ENCODE data around the gene SORL1. TPM values are rescaled to one million over a fixed set of nuclear protein-coding genes. Genes with fewer than 3 reads are reported as not detected.
A peak's percentile ranks its signal among the peaks of the same experiment; 100 is the strongest.

SORL1 gene
- total RNA-seq, 2 donors from 2014 or later: 26.8 to 45.5 TPM

DNA sequence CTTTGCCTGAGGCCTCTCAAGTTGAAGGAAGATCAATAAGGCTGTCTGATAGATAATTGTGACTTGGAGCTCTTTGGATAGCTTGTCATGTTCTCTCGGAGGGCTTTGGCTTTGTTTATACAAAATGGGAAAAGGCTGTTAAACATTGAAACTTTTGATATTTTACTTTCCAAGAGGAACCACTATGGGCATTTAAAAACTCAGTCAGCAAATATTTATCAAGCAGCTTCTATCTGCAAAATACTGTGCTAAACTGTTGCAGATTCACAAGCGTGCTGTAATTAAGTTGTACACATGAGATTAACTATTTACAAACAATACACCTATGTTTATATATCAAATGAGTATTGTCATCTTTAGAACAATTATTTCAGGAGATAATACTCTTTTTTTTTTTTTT lies 34.5 kb upstream of the SORL1 start:
- ATAC-seq (no peak), DNase-seq (ENCODE audit: low spot score) (no peak)
- peak overlapping the region; percentile 77 for H3K4me3 Mint-ChIP-seq
- H3K27ac Mint-ChIP-seq: peak overlapping the region; percentile 81 to 91
- H3K9me3 Mint-ChIP-seq: no peaks in the 10 kb centered on the region
- no peaks in the 10 kb centered on the region for H3K27me3 Mint-ChIP-seq
- H3K4me1 Mint-ChIP-seq (ENCODE audit: low read depth in 2 of 2): peaks cover 37 to 46% of the 10 kb centered on the region in 2 donors
- H3K36me3 Mint-ChIP-seq: no peaks in the 10 kb centered on the region

DNA sequence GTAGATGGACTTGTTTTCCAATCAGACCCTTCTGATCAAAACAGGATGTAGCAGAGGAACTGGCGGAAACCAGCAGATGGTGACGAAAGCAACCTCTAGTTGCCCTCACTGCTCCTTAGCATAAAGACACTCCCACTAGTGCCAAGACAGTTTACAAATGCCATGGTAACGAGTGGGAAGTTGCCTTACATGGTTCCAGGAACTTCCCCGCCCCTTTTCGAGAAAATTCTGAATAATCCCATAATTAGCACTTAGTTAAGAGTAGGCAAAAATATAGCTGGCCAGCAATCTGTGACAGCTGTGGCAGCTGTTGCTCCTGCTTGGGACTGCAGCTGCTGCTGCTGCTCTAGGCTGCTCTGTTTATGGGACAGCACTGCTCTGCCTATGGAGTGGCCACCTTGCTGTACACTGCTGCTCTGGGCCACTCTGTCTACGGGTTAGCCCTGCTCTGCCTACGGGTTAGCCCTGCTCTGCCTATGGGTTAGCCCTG lies 33.4 kb upstream of the SORL1 start:
- Mint-ChIP-seq H3K27ac (peak overlapping the region; percentile 81 to 91), H3K4me1 (ENCODE audit: low read depth in 2 of 2) (peaks cover 38 to 51% of the 10 kb centered on the region in 2 donors), H3K36me3 (no peaks in the 10 kb centered on the region), H3K9me3 (no peaks in the 10 kb centered on the region), H3K27me3 (no peaks in the 10 kb centered on the region), H3K4me3 (peak overlapping the region; percentile 54)
- DNase-seq (ENCODE audit: low spot score) (peak; percentile 81), ATAC-seq (peak; percentile 75 to 81)

DNA sequence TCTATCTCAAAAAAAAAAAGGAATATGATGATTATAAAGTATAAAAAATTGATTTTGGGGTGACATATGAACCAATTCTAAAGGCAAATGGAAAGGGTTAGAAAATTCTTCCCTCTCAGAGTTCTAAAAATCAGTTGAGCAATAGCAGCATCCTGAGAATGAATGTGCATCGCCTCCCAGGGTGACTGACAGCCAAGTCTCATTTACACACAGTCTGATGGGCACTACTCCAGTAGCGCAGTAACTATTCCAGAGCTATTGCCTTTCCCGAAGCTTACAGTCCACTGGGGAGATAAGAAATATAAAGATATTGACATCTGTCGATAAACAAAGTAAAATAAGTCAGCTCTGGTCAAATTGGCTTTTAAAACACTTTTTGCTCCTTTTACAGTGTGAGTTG lies 32.3 kb upstream of the SORL1 start:
- Mint-ChIP-seq H3K27ac (peak overlapping the region; percentile 6 to 91), H3K4me3 (no peak overlapping the region), H3K4me1 (ENCODE audit: low read depth in 2 of 2) (peaks cover 38 to 55% of the 10 kb centered on the region in 2 donors), H3K36me3 (no peaks in the 10 kb centered on the region), H3K27me3 (no peaks in the 10 kb centered on the region), H3K9me3 (no peaks in the 10 kb centered on the region)
- no peak for DNase-seq (ENCODE audit: low spot score)
- ATAC-seq: no peak

DNA sequence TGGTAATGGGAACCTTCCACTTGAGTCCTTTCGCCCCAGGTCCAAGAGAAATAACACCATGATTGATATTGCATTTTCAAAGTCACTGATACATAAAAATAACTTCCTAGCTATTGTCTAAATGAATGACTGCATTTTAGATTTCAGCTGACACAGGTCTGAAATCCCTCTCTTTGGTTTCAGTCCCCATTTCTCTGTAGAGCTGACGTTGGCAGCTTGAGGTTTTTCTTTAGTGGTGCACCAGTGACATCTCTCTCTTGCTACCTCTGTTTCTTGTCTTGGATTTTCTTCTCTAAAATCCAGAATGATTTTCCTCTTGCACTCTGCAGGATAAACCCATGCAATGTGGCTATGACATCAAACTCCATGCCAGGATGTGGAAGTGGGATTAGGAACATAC lies 31.7 kb upstream of the SORL1 start:
- H3K36me3 Mint-ChIP-seq: no peaks in the 10 kb centered on the region
- H3K9me3 Mint-ChIP-seq: no peaks in the 10 kb centered on the region
- H3K4me1 Mint-ChIP-seq (ENCODE audit: low read depth in 2 of 2): peaks cover 35 to 55% of the 10 kb centered on the region in 2 donors
- no peaks in the 10 kb centered on the region for H3K27me3 Mint-ChIP-seq
- no peak overlapping the region for H3K4me3 Mint-ChIP-seq
- peak overlapping the region; percentile 6 for H3K27ac Mint-ChIP-seq
- no peak for ATAC-seq
- DNase-seq (ENCODE audit: low spot score): no peak

DNA sequence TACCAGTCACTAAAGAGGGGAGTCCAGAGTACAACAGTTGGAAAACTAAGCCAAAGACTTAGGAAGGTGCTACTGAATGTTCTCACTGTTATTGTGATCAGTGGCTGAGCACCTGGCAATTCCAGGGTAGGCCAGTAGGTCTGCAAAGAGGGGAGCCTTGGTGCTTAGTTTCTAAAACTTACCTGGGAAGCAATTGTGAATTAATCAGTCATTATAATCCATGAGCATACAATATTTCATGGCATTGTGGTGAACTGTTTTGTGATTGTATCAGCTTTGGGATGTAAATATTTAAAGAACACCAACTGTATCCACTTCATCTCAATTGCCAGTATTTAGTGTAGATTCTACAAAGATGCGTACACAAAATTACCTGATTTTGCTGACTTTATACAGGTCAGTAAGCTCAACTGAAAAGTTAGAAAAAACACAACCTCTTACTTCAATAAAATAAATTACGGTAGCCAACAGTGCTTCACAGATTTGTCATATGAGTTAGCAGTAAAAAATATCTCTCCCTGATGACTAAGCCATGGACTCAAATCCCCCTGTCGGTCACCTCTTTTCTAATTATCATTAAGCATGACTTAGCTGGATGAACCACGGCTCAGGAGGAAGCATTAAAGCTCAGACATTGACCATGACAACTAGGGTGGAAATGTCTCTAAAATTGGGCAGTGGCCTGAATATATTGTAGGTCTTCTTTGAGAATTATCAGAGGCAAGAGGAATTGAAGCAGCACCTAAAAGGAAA lies 30.8 kb upstream of the SORL1 start:
- Mint-ChIP-seq H3K36me3 (peaks cover 4% of the 10 kb centered on the region), H3K27ac (no peak overlapping the region), H3K4me3 (no peak overlapping the region), H3K9me3 (no peaks in the 10 kb centered on the region), H3K4me1 (ENCODE audit: low read depth in 2 of 2) (peaks cover 30 to 54% of the 10 kb centered on the region in 2 donors), H3K27me3 (no peaks in the 10 kb centered on the region)
- ATAC-seq (no peak), DNase-seq (ENCODE audit: low spot score) (no peak)

DNA sequence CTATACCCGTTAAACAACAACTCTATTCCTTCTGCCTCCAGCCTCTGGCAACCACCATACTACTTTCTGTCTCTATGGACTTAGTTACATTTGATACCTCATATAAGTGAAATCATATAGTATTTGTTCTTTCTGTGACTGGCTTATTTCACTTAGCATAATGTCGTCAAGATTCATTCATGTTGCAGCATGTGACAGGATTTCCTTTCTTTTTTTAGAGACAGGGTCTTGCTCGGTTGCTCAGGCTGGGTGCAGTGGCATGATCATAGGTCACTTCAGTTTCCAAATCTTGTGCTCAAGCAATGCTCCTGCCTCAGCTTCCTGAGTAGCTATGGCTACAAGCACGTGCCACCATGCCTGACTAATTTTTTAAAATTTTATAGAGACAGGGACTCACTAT lies 29.4 kb upstream of the SORL1 start:
- Mint-ChIP-seq H3K4me1 (ENCODE audit: low read depth in 2 of 2) (peaks cover 24 to 51% of the 10 kb centered on the region in 2 donors), H3K4me3 (no peak overlapping the region), H3K36me3 (peaks cover 4% of the 10 kb centered on the region), H3K27ac (no peak overlapping the region), H3K27me3 (no peaks in the 10 kb centered on the region), H3K9me3 (no peaks in the 10 kb centered on the region)
- DNase-seq (ENCODE audit: low spot score): no peak
- ATAC-seq: no peak

DNA sequence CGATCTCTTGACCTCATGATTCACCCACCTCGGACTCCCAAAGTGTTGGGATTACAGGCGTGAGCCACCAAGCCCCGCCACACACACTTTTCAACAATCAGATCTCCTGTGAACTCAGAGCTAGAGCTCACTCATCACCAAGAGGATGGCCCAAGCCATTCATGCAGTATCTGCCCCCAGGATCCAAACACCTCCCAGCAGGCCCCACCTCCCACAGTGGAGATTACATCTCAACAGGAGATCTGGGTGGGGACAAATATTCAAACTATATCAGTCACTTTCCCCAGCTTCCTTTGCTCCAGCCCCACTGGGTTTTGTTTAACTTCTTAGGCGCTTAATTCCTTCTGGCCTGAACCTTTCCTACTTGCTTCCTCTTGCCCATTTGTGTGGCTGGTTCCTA lies 26.3 kb upstream of the SORL1 start:
- peaks cover 13 to 29% of the 10 kb centered on the region in 2 donors for H3K4me1 Mint-ChIP-seq (ENCODE audit: low read depth in 2 of 2)
- H3K27ac Mint-ChIP-seq: no peak overlapping the region
- DNase-seq (ENCODE audit: low spot score): no peak

DNA sequence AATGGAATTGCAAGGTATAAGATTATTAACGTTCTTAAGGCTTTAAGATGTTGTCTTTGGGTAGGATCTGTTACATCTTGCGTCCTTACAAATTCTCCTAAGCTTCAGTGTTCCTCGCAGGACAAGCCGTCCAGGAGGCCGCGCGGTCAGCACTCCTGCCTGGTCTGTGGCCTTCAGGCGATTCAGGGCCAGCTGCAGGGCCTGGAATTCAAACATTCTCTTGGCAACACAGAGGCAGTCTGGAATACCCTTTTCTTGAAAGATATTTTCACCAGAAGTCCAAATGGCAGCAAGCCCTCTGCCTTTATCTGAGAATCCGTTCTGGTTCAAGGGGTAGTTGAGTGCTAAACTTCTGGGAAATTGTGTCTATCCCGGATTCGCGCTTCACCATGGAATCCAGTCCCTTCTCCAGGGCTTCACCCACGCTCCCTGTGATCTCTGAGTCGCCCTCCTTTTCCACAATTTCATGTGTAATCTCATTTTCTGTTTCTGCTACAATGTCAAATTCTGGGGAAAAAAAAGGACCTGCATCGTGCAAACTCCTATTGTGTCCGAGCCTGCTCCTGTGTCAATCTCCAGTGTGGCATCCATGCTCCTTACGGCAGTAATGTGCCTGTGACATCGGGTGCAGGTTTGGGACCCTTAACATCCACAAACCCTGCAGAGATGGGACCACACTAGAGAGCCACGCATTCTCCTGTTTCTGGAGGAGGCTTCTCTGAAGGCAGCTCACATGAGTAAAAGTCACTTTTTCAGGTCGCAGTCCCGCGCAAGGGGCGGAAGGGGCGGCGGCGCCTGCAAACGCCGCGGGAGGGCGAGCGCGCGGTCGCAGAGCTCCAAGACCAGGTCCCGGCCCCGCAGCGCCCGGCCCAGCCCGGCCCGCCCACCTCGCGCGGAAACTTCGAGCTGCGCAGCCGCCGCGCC lies 25.4 kb upstream of the SORL1 start:
- DNase-seq (ENCODE audit: low spot score): peak; percentile 65
- peak; percentile 87 to 94 for ATAC-seq
- Mint-ChIP-seq H3K4me3 (peak overlapping the region; percentile 58), H3K27ac (no peak overlapping the region), H3K9me3 (no peaks in the 10 kb centered on the region), H3K27me3 (no peaks in the 10 kb centered on the region), H3K4me1 (ENCODE audit: low read depth in 2 of 2) (peaks cover 12 to 31% of the 10 kb centered on the region in 2 donors), H3K36me3 (peaks cover 4% of the 10 kb centered on the region)

More for the DNA sequence above, 26.3 kb upstream of the SORL1 start:
- ATAC-seq: no peak
- H3K36me3 Mint-ChIP-seq: peaks cover 4% of the 10 kb centered on the region
- H3K9me3 Mint-ChIP-seq: no peaks in the 10 kb centered on the region
- no peaks in the 10 kb centered on the region for H3K27me3 Mint-ChIP-seq
- H3K4me3 Mint-ChIP-seq: no peak overlapping the region

DNA sequence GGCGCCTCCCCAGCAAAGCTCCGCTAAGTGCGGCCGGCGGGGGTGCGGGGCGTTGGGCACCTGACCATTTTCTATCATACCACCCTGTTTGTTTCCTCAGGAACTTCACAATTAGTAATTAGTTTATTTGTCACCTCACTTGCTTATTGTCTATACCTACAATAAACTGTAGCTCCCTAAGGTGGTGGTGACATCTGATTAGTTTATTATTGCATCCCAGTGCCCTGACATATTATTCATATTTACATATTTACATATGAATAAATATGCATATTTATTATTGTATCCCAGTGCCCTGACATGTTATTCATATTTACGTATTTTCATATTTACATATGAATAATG lies 24.7 kb upstream of the SORL1 start:
- H3K4me1 Mint-ChIP-seq (ENCODE audit: low read depth in 2 of 2): peaks cover 10 to 28% of the 10 kb centered on the region in 2 donors
- H3K36me3 Mint-ChIP-seq: peaks cover 4% of the 10 kb centered on the region
- H3K27me3 Mint-ChIP-seq: no peaks in the 10 kb centered on the region
- ATAC-seq: no peak
- H3K4me3 Mint-ChIP-seq: peak overlapping the region; percentile 58
- H3K27ac Mint-ChIP-seq: no peak overlapping the region
- no peaks in the 10 kb centered on the region for H3K9me3 Mint-ChIP-seq
- no peak for DNase-seq (ENCODE audit: low spot score)

DNA sequence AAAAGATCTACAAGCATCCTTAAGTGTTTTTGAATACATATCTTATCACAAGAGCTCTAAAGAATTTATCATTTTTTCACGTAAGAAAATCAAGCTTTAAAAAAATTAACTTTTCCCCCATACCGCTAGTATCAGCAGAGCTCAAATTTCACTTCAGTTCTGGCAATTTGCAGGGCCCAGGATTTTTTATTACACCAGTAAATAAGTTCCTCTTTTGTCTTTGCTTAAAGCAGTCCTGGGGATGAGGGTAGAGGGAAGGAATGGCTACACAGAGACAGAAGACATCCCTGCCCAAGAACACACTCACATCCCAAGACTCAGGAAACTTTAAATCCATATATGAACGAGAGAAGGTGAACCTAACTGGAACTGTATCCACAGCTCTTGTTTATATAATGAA lies 22.6 kb upstream of the SORL1 start:
- Mint-ChIP-seq H3K4me3 (no peak overlapping the region), H3K27ac (no peak overlapping the region), H3K4me1 (ENCODE audit: low read depth in 2 of 2) (peaks cover 7 to 16% of the 10 kb centered on the region in 2 donors), H3K36me3 (peaks cover 4% of the 10 kb centered on the region), H3K27me3 (no peaks in the 10 kb centered on the region), H3K9me3 (no peaks in the 10 kb centered on the region)
- ATAC-seq (no peak), DNase-seq (ENCODE audit: low spot score) (no peak)

DNA sequence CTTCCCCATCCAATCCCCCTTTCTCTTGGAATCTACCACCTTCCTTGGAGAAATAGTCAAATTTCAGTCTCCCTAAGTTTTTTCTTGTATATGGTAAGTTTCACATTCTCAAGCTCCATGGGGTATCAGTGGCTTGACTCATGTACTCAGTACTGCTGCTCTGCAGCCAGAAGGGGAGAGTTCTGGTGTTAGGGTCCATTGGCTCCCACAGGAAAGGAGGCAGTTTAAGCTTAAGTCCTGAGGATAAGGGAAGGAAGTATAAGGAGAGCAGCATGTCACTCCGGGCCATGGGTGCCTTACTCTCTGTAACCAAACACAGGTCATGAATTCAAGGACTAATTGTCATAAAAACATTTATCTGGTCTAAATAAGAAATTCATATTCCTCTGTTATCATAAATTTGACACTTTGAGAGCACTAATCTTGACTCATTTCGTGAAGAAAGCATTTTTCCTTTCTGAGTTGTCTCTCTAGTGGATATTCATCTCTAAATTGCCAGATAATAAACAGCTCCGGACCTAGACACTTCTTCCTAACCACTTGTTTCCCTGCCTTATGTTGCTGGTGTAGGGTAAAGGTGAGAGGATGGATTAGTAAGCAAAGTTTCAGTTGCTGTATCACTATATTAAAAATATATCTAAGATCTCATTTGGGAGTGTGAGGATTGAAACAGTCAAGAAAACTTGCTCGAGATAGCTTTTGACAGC lies 20.1 kb upstream of the SORL1 start:
- DNase-seq (ENCODE audit: low spot score): no peak
- H3K27me3 Mint-ChIP-seq: no peaks in the 10 kb centered on the region
- peak overlapping the region; percentile 54 to 66 for H3K27ac Mint-ChIP-seq
- peaks cover 8 to 21% of the 10 kb centered on the region in 2 donors for H3K4me1 Mint-ChIP-seq (ENCODE audit: low read depth in 2 of 2)
- H3K36me3 Mint-ChIP-seq: no peaks in the 10 kb centered on the region
- H3K9me3 Mint-ChIP-seq: no peaks in the 10 kb centered on the region
- H3K4me3 Mint-ChIP-seq: peak overlapping the region; percentile 47
- ATAC-seq: peak; percentile 72 to 92

DNA sequence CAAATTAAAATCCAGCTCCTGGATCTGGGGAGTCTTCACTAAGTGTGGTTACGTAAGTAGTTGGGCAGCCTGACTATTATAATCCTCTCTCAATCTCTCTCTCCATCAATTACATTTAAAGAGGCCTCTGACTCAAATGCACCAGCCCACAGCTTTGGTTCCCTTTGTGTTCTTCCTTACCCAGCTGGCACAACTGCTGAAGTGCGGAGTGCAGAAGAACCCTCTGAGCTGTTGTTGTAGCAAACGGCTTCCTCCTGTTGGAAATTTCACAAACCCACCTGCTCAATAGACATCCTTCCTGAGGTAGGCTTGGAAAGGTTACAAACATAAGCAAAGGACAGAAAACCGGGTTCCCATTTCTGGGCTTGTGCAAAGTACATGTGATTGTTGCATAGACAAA lies 17.0 kb upstream of the SORL1 start:
- Mint-ChIP-seq H3K9me3 (no peaks in the 10 kb centered on the region), H3K4me3 (no peak overlapping the region), H3K36me3 (no peaks in the 10 kb centered on the region), H3K4me1 (ENCODE audit: low read depth in 2 of 2) (peaks cover 19 to 30% of the 10 kb centered on the region in 2 donors), H3K27ac (no peak overlapping the region), H3K27me3 (no peaks in the 10 kb centered on the region)
- DNase-seq (ENCODE audit: low spot score) (no peak), ATAC-seq (no peak)

Data from natural killer cell treated with Interleukin-12 subunit alpha and Interleukin-12 subunit beta and Interleukin-15 and Interleukin-18, amount 100 ng/mL, for 72 hours (primary cell).